HepG2 (cell line): ENCODE data around the gene RAB40C. TPM values are rescaled to one million over a fixed set of nuclear protein-coding genes. Genes with fewer than 3 reads are reported as not detected.

Experiments
- HNRNPL ChIP-seq: fragments of 200-400 bp; formaldehyde crosslinking; IDR thresholded peaks from 2 replicates; pipeline ENCODE4 v1.6.1; 2017; ENCODE audit warnings: mild to moderate bottlenecking, low read depth, low read length
- MATR3 ChIP-seq: sonication (generic); formaldehyde crosslinking; IDR thresholded peaks from 2 replicates; pipeline ENCODE4 v1.4.0; 2020; ENCODE audit warnings: missing genetic modification reagents
- MEIS2 ChIP-seq: sonication (generic); formaldehyde crosslinking; IDR thresholded peaks from 2 replicates; pipeline ENCODE4 v1.9.0; 2021; ENCODE audit warnings: mild to moderate bottlenecking, missing genetic modification reagents
- MLLT10 ChIP-seq: sonication (generic); formaldehyde crosslinking; IDR thresholded peaks from 2 replicates; pipeline ENCODE4 v1.4.0; 2020; ENCODE audit warnings: missing genetic modification reagents
- NFYC ChIP-seq: IDR thresholded peaks from 2 replicates; pipeline ENCODE4 v1.6.1; 2016; ENCODE audit warnings: missing genetic modification reagents, missing compliant biosample characterization
- PRDM10 ChIP-seq: sonication (generic); formaldehyde crosslinking; IDR thresholded peaks from 2 replicates; pipeline ENCODE4 v1.4.0; 2020; ENCODE audit warnings: low read depth, missing genetic modification reagents
- RBM22 ChIP-seq: fragments of 200-400 bp; formaldehyde crosslinking; optimal IDR thresholded peaks from 2 replicates; pipeline ENCODE3; 2017; ENCODE audit warnings: mild to moderate bottlenecking, low read length, moderate library complexity
- ZBTB33 ChIP-seq: sonication (generic); formaldehyde crosslinking; IDR thresholded peaks from 2 replicates; pipeline ENCODE4 v1.4.0; 2020; ENCODE audit warnings: missing genetic modification reagents
- ZFP90 ChIP-seq: sonication (generic); formaldehyde crosslinking; IDR thresholded peaks from 2 replicates; pipeline ENCODE4 v1.8.0; 2022; ENCODE audit warnings: missing genetic modification reagents, mild to moderate bottlenecking, inconsistent platforms, borderline replicate concordance
- ZNF101 ChIP-seq: sonication (generic); formaldehyde crosslinking; IDR thresholded peaks from 2 replicates; pipeline ENCODE4 v1.4.0; 2020; ENCODE audit warnings: mild to moderate bottlenecking, low read depth, missing genetic modification reagents, borderline replicate concordance
- ZNF207 ChIP-seq: fragments of 450-650 bp; IDR thresholded peaks from 2 replicates; pipeline ENCODE4 v1.6.1; 2016; ENCODE audit warnings: antibody characterized with exemption, borderline replicate concordance
- ZNF337 ChIP-seq: sonication (generic); formaldehyde crosslinking; IDR thresholded peaks from 2 replicates; pipeline ENCODE4 v1.5.1; 2020; ENCODE audit warnings: missing genetic modification reagents, low read depth, mild to moderate bottlenecking, borderline replicate concordance
- ZNF354B ChIP-seq: sonication (generic); formaldehyde crosslinking; IDR thresholded peaks from 2 replicates; pipeline ENCODE4 v1.8.0; 2022; ENCODE audit warnings: mild to moderate bottlenecking, missing genetic modification reagents
- ZNF558 ChIP-seq: sonication (generic); formaldehyde crosslinking; IDR thresholded peaks from 2 replicates; pipeline ENCODE4 v1.9.0; 2022; ENCODE audit warnings: mild to moderate bottlenecking, missing genetic modification reagents, borderline replicate concordance
- polyA plus RNA-seq, 8 experiments: library from polyadenylated mRNA; depleted of rRNA in 3 of 8; stranded (reverse) in 7 of 8; unstranded in 1 of 8; fragments of >200 nt; fragmentation: Illumina TruSeq in 4 of 8; extraction: Trizol in 4 of 8; gene quantifications; 2 replicates each; pipeline versions ENCODE4 v1.2.1 to v1.2.3, GENCODE V29; 2011 to 2016; ENCODE audit warnings: low read depth in 4 of 8, missing spikeins in 1 of 8, mixed read lengths in 1 of 8; ENCODE audit not compliant: insufficient read depth in 1 of 8
- total RNA-seq, 5 experiments: library from RNA; depleted of rRNA; stranded (reverse); fragments of >200 nt; fragmentation: Illumina TruSeq; extraction: Trizol; gene quantifications; 2 replicates each; pipeline ENCODE4 v1.2.3, GENCODE V29; 2016; ENCODE audit warnings: low read depth in 1 of 5
- TF ChIP-seq, protein P1 (sequence below): sonication (generic); formaldehyde crosslinking; IDR thresholded peaks from 2 replicates; pipeline ENCODE4 v1.5.1; 2020; ENCODE audit warnings: mild to moderate bottlenecking, missing genetic modification reagents, moderate library complexity
- TF ChIP-seq, protein P2 (sequence below): sonication (generic); formaldehyde crosslinking; IDR thresholded peaks from 2 replicates; pipeline ENCODE4; 2020; ENCODE audit warnings: missing genetic modification reagents, mild to moderate bottlenecking, borderline replicate concordance
- TF ChIP-seq, protein P3 (sequence below): sonication (generic); formaldehyde crosslinking; IDR thresholded peaks from 2 replicates; pipeline ENCODE4 v1.4.0; 2020; ENCODE audit warnings: missing genetic modification reagents

The RAB40C gene
- total and polyA plus RNA-seq, 2 of the 13 experiments (the other 11 are each of a cell fraction or from before 2014, with no cell fraction given) = 7.7 to 11.5 TPM

- TF ChIP-seq ZNF207 (no peak), ZNF354B (CRISPR knock-in tag) (no peak), HNRNPL (no peak), NFYC (CRISPR knock-in tag) (peak; percentile 21; the same call in 1 of the 2 replicates), MLLT10 (no peak), MATR3 (CRISPR knock-in tag) (no peak), RBM22 (no peak), ZNF101 (CRISPR knock-in tag) (no peak), ZFP90 (CRISPR knock-in tag) (no peak), ZNF337 (CRISPR knock-in tag) (no peak), MEIS2 (no peak), PRDM10 (CRISPR knock-in tag) (no peak), ZBTB33 (CRISPR knock-in tag) (peak; percentile 98), ZNF558 (no peak)
- TF ChIP-seq, protein P1, sequence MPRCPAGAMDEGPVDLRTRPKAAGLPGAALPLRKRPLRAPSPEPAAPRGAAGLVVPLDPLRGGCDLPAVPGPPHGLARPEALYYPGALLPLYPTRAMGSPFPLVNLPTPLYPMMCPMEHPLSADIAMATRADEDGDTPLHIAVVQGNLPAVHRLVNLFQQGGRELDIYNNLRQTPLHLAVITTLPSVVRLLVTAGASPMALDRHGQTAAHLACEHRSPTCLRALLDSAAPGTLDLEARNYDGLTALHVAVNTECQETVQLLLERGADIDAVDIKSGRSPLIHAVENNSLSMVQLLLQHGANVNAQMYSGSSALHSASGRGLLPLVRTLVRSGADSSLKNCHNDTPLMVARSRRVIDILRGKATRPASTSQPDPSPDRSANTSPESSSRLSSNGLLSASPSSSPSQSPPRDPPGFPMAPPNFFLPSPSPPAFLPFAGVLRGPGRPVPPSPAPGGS = no peak
- TF ChIP-seq, protein P2, sequence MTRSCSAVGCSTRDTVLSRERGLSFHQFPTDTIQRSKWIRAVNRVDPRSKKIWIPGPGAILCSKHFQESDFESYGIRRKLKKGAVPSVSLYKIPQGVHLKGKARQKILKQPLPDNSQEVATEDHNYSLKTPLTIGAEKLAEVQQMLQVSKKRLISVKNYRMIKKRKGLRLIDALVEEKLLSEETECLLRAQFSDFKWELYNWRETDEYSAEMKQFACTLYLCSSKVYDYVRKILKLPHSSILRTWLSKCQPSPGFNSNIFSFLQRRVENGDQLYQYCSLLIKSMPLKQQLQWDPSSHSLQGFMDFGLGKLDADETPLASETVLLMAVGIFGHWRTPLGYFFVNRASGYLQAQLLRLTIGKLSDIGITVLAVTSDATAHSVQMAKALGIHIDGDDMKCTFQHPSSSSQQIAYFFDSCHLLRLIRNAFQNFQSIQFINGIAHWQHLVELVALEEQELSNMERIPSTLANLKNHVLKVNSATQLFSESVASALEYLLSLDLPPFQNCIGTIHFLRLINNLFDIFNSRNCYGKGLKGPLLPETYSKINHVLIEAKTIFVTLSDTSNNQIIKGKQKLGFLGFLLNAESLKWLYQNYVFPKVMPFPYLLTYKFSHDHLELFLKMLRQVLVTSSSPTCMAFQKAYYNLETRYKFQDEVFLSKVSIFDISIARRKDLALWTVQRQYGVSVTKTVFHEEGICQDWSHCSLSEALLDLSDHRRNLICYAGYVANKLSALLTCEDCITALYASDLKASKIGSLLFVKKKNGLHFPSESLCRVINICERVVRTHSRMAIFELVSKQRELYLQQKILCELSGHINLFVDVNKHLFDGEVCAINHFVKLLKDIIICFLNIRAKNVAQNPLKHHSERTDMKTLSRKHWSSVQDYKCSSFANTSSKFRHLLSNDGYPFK (CRISPR knock-in tag) = 0 out of 2 replicates have a peak, but pooled peaks have one; percentile 33
- TF ChIP-seq, protein P3, sequence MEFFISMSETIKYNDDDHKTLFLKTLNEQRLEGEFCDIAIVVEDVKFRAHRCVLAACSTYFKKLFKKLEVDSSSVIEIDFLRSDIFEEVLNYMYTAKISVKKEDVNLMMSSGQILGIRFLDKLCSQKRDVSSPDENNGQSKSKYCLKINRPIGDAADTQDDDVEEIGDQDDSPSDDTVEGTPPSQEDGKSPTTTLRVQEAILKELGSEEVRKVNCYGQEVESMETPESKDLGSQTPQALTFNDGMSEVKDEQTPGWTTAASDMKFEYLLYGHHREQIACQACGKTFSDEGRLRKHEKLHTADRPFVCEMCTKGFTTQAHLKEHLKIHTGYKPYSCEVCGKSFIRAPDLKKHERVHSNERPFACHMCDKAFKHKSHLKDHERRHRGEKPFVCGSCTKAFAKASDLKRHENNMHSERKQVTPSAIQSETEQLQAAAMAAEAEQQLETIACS = no peak
These were observed 20.9 kb downstream of the RAB40C start (continued) for GRCh38 chr16:610513-611381.
